K562 (cell line): Measurements from ENCODE around the gene COL4A6. TPM values are rescaled to one million over a fixed set of nuclear protein-coding genes. Genes with fewer than 3 reads are reported as not detected.
A peak's percentile ranks its signal among the peaks of the same experiment; 100 is the strongest.

Experiments
- ATAC-seq: fragments of 200-7000 bp; cut with Tn5 transposase; 3 replicates; pipeline ENCODE4 v1.9.1; 2020; ENCODE audit warnings: moderate library complexity
- BruUV-seq: library from RNA; stranded (reverse); fragments of 400-500 nt; replicated peaks from 2 replicates; lab custom pipeline; 2021; lab: Mats Ljungman, UMichigan
- CTCF ChIA-PET: fragments of 300-600 bp; formaldehyde crosslinking; extraction: SDS; loops from one replicate; lab custom pipeline; 2021; ENCODE audit warnings: low intra/inter-chr PET ratio; lab: Yijun Ruan, JAX
- POLR2A ChIA-PET: fragments of 300-600, 350-650 bp; sonication (Branson Sonifier 250); formaldehyde crosslinking; extraction: SDS; loops from one replicate; lab custom pipeline; 2021; ENCODE audit warnings: antibody characterized with exemption, inconsistent platforms; lab: Yijun Ruan, JAX
- DNase-seq, 4 experiments: peaks; one replicate each; pipeline versions ENCODE4 v3.0.0 to v3.0.0-alpha.2; 2011 to 2018; ENCODE audit warnings: low spot score in 3 of 4, mixed read lengths in 3 of 4; ENCODE audit errors: extremely low read depth in 1 of 4
- FAIRE-seq: peaks from 2 replicates; lab custom pipeline; 2011; peaks lifted over from hg19 to GRCh38; lab: Jason Lieb, UNC
- H2AFZ ChIP-seq: 2 replicates; pipeline ENCODE4 v1.6.0; 2011; ENCODE audit warnings: low read depth, low read length, control low read depth, inconsistent platforms
- H3K27ac ChIP-seq: fragments of 200-600 bp; 3 replicates; pipeline ENCODE4 v1.8.0; 2011; ENCODE audit warnings: low read depth, mild to moderate bottlenecking, control low read depth, inconsistent platforms, low read length, moderate library complexity, mixed read lengths; ENCODE audit errors: extremely low read depth
- H3K27me3 ChIP-seq, 2 experiments: fragments of 300-600 bp in 1 of 2; 2 replicates in 1 of 2; 3 replicates in 1 of 2; pipeline versions ENCODE4 v1.6.0 to v1.8.0; 2011; ENCODE audit warnings: inconsistent platforms in 2 of 2, low read length in 2 of 2, mild to moderate bottlenecking in 1 of 2, mixed read lengths in 1 of 2, moderate library complexity in 1 of 2; ENCODE audit not compliant: control insufficient read depth in 2 of 2, insufficient read depth in 2 of 2
- H3K36me3 ChIP-seq: fragments of 300-600 bp; 3 replicates; pipeline ENCODE4 v1.8.0; 2011; ENCODE audit warnings: mild to moderate bottlenecking, low read length, inconsistent platforms; ENCODE audit not compliant: control insufficient read depth, insufficient read depth
- H3K4me1 ChIP-seq, 2 experiments: fragments of 200-600 bp in 1 of 2; replicated peaks in 1 of 2; 2 replicates in 1 of 2; 3 replicates in 1 of 2; pipeline versions ENCODE4 v1.5.1 to v1.8.0; 2011; ENCODE audit warnings: inconsistent platforms in 2 of 2, low read length in 2 of 2, mild to moderate bottlenecking in 1 of 2, mixed read lengths in 1 of 2, moderate library complexity in 1 of 2; ENCODE audit not compliant: control insufficient read depth in 2 of 2, insufficient read depth in 2 of 2
- H3K4me2 ChIP-seq: 2 replicates; pipeline ENCODE4 v1.6.1; 2011; ENCODE audit warnings: low read length, control low read depth, inconsistent platforms, mixed read lengths; ENCODE audit not compliant: insufficient read depth
- H3K4me3 ChIP-seq: fragments of 200-600 bp; sonication (generic), shearing (Covaris generic); 2 replicates; pipeline ENCODE4 v1.5.1; 2016; ENCODE audit warnings: control low read depth, inconsistent platforms
- H3K79me2 ChIP-seq: fragments of 200-600 bp; 3 replicates; pipeline ENCODE4 v1.8.0; 2011; ENCODE audit warnings: low read length, inconsistent platforms; ENCODE audit not compliant: control insufficient read depth, insufficient read depth
- H3K9ac ChIP-seq, 2 experiments: 2 replicates each; pipeline versions ENCODE4 v1.6.0 to v1.6.1; 2011; ENCODE audit warnings: low read depth in 2 of 2, low read length in 2 of 2, control low read depth in 1 of 2, inconsistent platforms in 1 of 2, mild to moderate bottlenecking in 1 of 2, mixed read lengths in 1 of 2; ENCODE audit not compliant: insufficient read depth in 1 of 2
- H3K9me1 ChIP-seq: one replicate; pipeline ENCODE4 v1.6.0; 2011; ENCODE audit warnings: inconsistent platforms, mild to moderate bottlenecking, low read length, moderate library complexity; ENCODE audit not compliant: control insufficient read depth, insufficient read depth
- H3K9me3 ChIP-seq: replicated peaks from 2 replicates; pipeline ENCODE4 v1.5.1; 2011; ENCODE audit warnings: low read depth, low read length, inconsistent platforms; ENCODE audit not compliant: control insufficient read depth, insufficient read depth
- H4K20me1 ChIP-seq: replicated peaks from 2 replicates; pipeline ENCODE4 v1.6.1; 2011; ENCODE audit warnings: low read length, inconsistent platforms, mixed read lengths; ENCODE audit not compliant: control insufficient read depth, insufficient read depth
- ARID1B ChIP-seq: fragments of 450-650 bp; IDR thresholded peaks from 2 replicates; pipeline ENCODE4 v1.6.1; 2016; ENCODE audit warnings: antibody characterized with exemption, mild to moderate bottlenecking, inconsistent platforms
- ATF3 ChIP-seq, 2 experiments: fragments of 450-650 bp in 1 of 2; sonication (generic) in 1 of 2; formaldehyde crosslinking in 1 of 2; IDR thresholded peaks in 1 of 2; conservative IDR thresholded peaks in 1 of 2; 2 replicates each; pipeline versions ENCODE4 v1.6.1 to v1.8.1; 2016 to 2023; ENCODE audit warnings: mild to moderate bottlenecking in 2 of 2, moderate library complexity in 2 of 2, inconsistent platforms in 1 of 2, missing genetic modification reagents in 1 of 2
- CBX3 ChIP-seq, 2 experiments: IDR thresholded peaks; 1 replicate in 1 of 2; 2 replicates in 1 of 2; pipeline ENCODE4 v1.6.1; 2012; ENCODE audit warnings: inconsistent platforms in 2 of 2, low read length in 2 of 2, borderline replicate concordance in 1 of 2, control low read depth in 1 of 2
- CREM ChIP-seq: IDR thresholded peaks from 2 replicates; pipeline ENCODE4 v1.6.1; 2014; ENCODE audit warnings: antibody characterized with exemption, low read depth
- FOSL1 ChIP-seq: fragments of 200-800 bp; sonication (Bioruptor generic); conservative IDR thresholded peaks from 2 replicates; pipeline ENCODE4 v1.6.1; 2016; ENCODE audit warnings: missing genetic modification characterization, missing compliant biosample characterization
- ILF3 ChIP-seq: fragments of 450-650 bp; IDR thresholded peaks from 2 replicates; pipeline ENCODE4 v1.6.1; 2018; ENCODE audit warnings: antibody characterized with exemption, mild to moderate bottlenecking, moderate library complexity, borderline replicate concordance
- JUND ChIP-seq, 2 experiments: IDR thresholded peaks; 2 replicates in 1 of 2; 3 replicates in 1 of 2; pipeline ENCODE4 v1.6.1; 2011; ENCODE audit warnings: borderline replicate concordance in 2 of 2, low read depth in 2 of 2, low read length in 2 of 2, improper control_type of control experiment in 1 of 2, missing biosample characterization in 1 of 2, missing genetic modification characterization in 1 of 2, missing genetic modification reagents in 1 of 2
- KDM1A ChIP-seq, 2 experiments: fragments of 450-650 bp; IDR thresholded peaks; 2 replicates each; pipeline ENCODE4 v1.6.1; 2016; ENCODE audit warnings: mild to moderate bottlenecking in 2 of 2
- MEIS2 ChIP-seq: fragments of 450-650 bp; IDR thresholded peaks from 2 replicates; pipeline ENCODE4 v1.6.1; 2014; ENCODE audit warnings: mild to moderate bottlenecking; ENCODE audit not compliant: partially characterized antibody
- RCOR1 ChIP-seq, 2 experiments: IDR thresholded peaks; 2 replicates each; pipeline ENCODE4 v1.6.1; 2012; ENCODE audit warnings: low read depth in 2 of 2, low read length in 2 of 2, borderline replicate concordance in 1 of 2, improper control_type of control experiment in 1 of 2
- RREB1 ChIP-seq: fragments of 250-450 bp; sonication (Bioruptor Pico); IDR thresholded peaks from 2 replicates; pipeline ENCODE4 v1.4.0; 2020
- SMARCA4 ChIP-seq: fragments of 450-650 bp; IDR thresholded peaks from 2 replicates; pipeline ENCODE4 v1.6.1; 2016
- SMC3 ChIP-seq: conservative IDR thresholded peaks from 2 replicates; pipeline ENCODE4 v1.6.1; 2011; ENCODE audit warnings: low read depth, low read length, improper control_type of control experiment; ENCODE audit not compliant: insufficient read depth
- ZNF584 ChIP-seq: fragments of 200-800 bp; sonication (Bioruptor generic); IDR thresholded peaks from 2 replicates; pipeline ENCODE4 v1.6.1; 2016; ENCODE audit warnings: low read depth, mild to moderate bottlenecking, missing genetic modification characterization, missing compliant biosample characterization
- WGBS: fragments of 100-300 bp; shearing (Covaris generic); methylation state at CpG from one replicate; pipeline ENCODE4 v1.1.6; 2016; ENCODE audit warnings: low coverage, mixed read lengths; ENCODE audit not compliant: insufficient coverage; ENCODE audit errors: missing lambda C conversion rate; 5-methylcytosine and 5-hydroxymethylcytosine counted together
- in situ Hi-C: fragments of 300-500 bp; cut with MboI; formaldehyde crosslinking; loops from 4 replicates; pipeline ENCODE4 v1.15.0; 2018; ENCODE audit warnings: inconsistent platforms, mixed read lengths
- intact Hi-C: fragments of 100-400 bp; cut with micrococcal nuclease; formaldehyde crosslinking; loops from 2 replicates; pipeline ENCODE4 v1.14.2; 2022
- polyA plus RNA-seq, 8 experiments: library from polyadenylated mRNA; depleted of rRNA in 4 of 8; stranded (reverse) in 5 of 8; unstranded in 3 of 8; fragments of >200 nt; fragmentation: Nextera tagmentation in 2 of 8; fragmentation: Illumina TruSeq in 1 of 8; extraction: Ambion mirVana in 2 of 8; extraction: Trizol in 1 of 8; gene quantifications; 2 replicates each; pipeline versions ENCODE4 v1.2.1 to v1.2.3, GENCODE V29; 2011 to 2014; ENCODE audit warnings: inconsistent platforms in 1 of 8, missing spikeins in 1 of 8
- total RNA-seq, 7 experiments: library from RNA; depleted of rRNA in 6 of 7; stranded (reverse); fragments of >200 nt in 6 of 7; fragmentation: Illumina TruSeq in 2 of 7; extraction: Trizol in 2 of 7; gene quantifications; 2 replicates each; pipeline versions ENCODE4 v1.2.1 to v1.2.3, GENCODE V29; 2011 to 2021; ENCODE audit warnings: low replicate concordance in 1 of 7

The COL4A6 gene
- total and polyA plus RNA-seq, 9 of the 15 experiments (the other 6 are each of a cell fraction or from before 2014, with no cell fraction given), result 0.02 to 0.05 TPM; not detected in 7

DNA sequence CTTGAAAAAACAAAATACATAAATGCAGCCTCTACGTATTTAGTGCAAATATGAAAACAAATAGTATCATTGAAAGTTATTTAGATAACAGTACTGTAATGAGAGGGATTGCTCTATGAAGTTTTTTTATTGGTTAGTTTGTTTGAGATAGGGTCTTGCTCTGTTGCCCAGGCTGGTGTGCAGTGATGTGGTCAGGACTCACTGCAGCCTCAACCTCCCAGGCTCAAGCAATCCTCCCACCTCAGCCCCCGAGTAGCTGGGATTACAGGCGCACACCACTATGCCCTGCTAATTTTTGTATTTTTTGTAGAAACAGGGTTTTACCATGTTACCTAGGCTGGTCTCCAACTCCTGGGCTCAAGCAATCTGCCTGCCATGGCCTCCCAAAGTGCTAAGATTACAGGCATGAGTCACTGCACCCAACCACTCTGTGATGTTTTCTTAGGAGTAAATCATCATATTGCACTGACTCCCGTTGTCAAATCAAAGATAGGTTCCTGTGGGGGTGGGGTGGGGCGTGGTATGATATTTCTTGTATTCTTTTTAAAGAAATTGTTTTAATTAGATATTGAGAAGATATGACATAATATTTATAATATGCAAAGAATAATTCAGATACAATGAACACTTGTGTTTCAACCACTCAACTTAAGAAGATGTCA, 270.9 kb downstream of the COL4A6 start:
- Histone ChIP-seq H3K27me3 (peaks cover 0 to 7% of the 10 kb centered on the region in 2 experiments; a peak in 1 of 5 replicates), H3K4me3 (no peak overlapping the region), H3K9me3 (no peaks in the 10 kb centered on the region), H3K27ac (no peak overlapping the region), H3K79me2 (no peaks in the 10 kb centered on the region), H4K20me1 (no peaks in the 10 kb centered on the region), H3K4me1 (no peaks in the 10 kb centered on the region; a peak in 1 of 5 replicates), H3K36me3 (no peaks in the 10 kb centered on the region), H3K9me1 (no peaks in the 10 kb centered on the region), H2AFZ (no peak overlapping the region), H3K9ac (no peak overlapping the region), H3K4me2 (no peak overlapping the region)
- ATAC-seq (no peak), FAIRE-seq (no peak), DNase-seq (peak in 1 of 4 experiments; percentile 11)
- intact Hi-C loops, result no loop called here
- ChIA-PET POLR2A (no interaction called here), CTCF (interaction anchor here (0.6 kb wide), 1 partner anchor 417 kb away, joined by 3 read pairs; no protein-coding TSS in a partner anchor)
- WGBS, result 6% methylated on average over 5 of the region's 5 CpGs
- in situ Hi-C loops, result no loop called here
- no TSS peak for BruUV-seq
- no peak for TF ChIP-seq CBX3 (IDR thresholded peaks at IDR 0.05; ENCODE audit: borderline replicate concordance in 1 of 2, low read length in 2 of 2)
- 0 out of 2 replicates have a peak, but pooled peaks have one; percentile 27 for TF ChIP-seq SMARCA4
- no peak for TF ChIP-seq ZNF584 (CRISPR knock-in tag)
- TF ChIP-seq FOSL1 (tag), result peak; percentile 72
- TF ChIP-seq RCOR1 (IDR thresholded peaks at IDR 0.05; ENCODE audit: borderline replicate concordance in 1 of 2, low read depth in 2 of 2, low read length in 2 of 2), result peak in 1 of 2 experiments; percentile 29; a peak in 1 of 4 replicates
- TF ChIP-seq CREM, result no peak
- TF ChIP-seq MEIS2, result peak; percentile 81
- no peak for TF ChIP-seq RREB1 (CRISPR knock-in tag)
- TF ChIP-seq ATF3 (IDR thresholded peaks at IDR 0.05), result peak; percentile 61; the same call in 1 of the 2 replicates
- TF ChIP-seq ATF3 (CRISPR knock-in tag; conservative IDR thresholded peaks at IDR 0.05), result no peak
- no peak for TF ChIP-seq ILF3
- peak; percentile 24; the same call in 1 of the 2 replicates for TF ChIP-seq ARID1B
- no peak for TF ChIP-seq SMC3
- peak; percentile 61 for TF ChIP-seq KDM1A (IDR thresholded peaks at IDR 0.05)
- peak; percentile 55; the same call in 1 of the 2 replicates for TF ChIP-seq JUND (IDR thresholded peaks at IDR 0.05; ENCODE audit: borderline replicate concordance, low read depth, low read length)
- no peak for TF ChIP-seq JUND (tag; IDR thresholded peaks at IDR 0.05; ENCODE audit: borderline replicate concordance, low read depth, low read length)
